HEK293 (cell line): Measurements from ENCODE around the gene SFRP5.

Experiments used
- HOXC10 ChIP-seq: sonication (generic); formaldehyde crosslinking; IDR thresholded peaks from 2 replicates; pipeline ENCODE4 v1.8.1; 2023; ENCODE audit warnings: mild to moderate bottlenecking, missing genetic modification reagents
- REST ChIP-seq: fragments of 450-650 bp; formaldehyde crosslinking; IDR thresholded peaks from 2 replicates; pipeline ENCODE4 v1.5.1; 2016; ENCODE audit warnings: missing biosample characterization, missing genetic modification characterization
- ZBTB11 ChIP-seq: fragments of 450-650 bp; formaldehyde crosslinking; conservative IDR thresholded peaks from 2 replicates; pipeline ENCODE4 v1.5.1; 2016; ENCODE audit warnings: low read depth, missing biosample characterization, missing genetic modification characterization
- ZBTB20 ChIP-seq: fragments of 450-650 bp; formaldehyde crosslinking; IDR thresholded peaks from 2 replicates; pipeline ENCODE4 v1.5.1; 2016; ENCODE audit warnings: missing biosample characterization, missing genetic modification characterization
- ZNF24 ChIP-seq: fragments of 450-650 bp; formaldehyde crosslinking; IDR thresholded peaks from 2 replicates; pipeline ENCODE4 v1.5.1; 2016; ENCODE audit warnings: missing biosample characterization, missing genetic modification characterization
- ZNF433 ChIP-seq: fragments of 450-650 bp; formaldehyde crosslinking; IDR thresholded peaks from 2 replicates; pipeline ENCODE4 v1.5.1; 2016; ENCODE audit warnings: missing biosample characterization, missing genetic modification characterization, low read depth
- ZNF558 ChIP-seq: fragments of 450-650 bp; formaldehyde crosslinking; IDR thresholded peaks from 2 replicates; pipeline ENCODE4 v1.5.1; 2016; ENCODE audit warnings: missing biosample characterization, missing genetic modification characterization

GRCh38 chr10:97773096-97773495 lies 1.3 kb upstream of the SFRP5 start:
- TF ChIP-seq REST (tag by site-specific recombination): no peak
- TF ChIP-seq ZNF24 (tag by site-specific recombination): no peak
- no peak for TF ChIP-seq ZBTB11 (tag by site-specific recombination)
- TF ChIP-seq ZNF558 (tag by site-specific recombination): no peak
- TF ChIP-seq HOXC10 (CRISPR knock-in tag): no peak
- no peak for TF ChIP-seq ZNF433
- no peak for TF ChIP-seq ZBTB20 (tag by site-specific recombination)
